CD4-positive, alpha-beta T cell treated with Interleukin-2 at 100 ng/mL for 4 hours (primary cell): ENCODE measurements around the gene ABCG8.
A peak's percentile ranks its signal among the peaks of the same experiment; 100 is the strongest.

Experiments used
- DNase-seq: peaks from one replicate; pipeline ENCODE4 v3.0.0-alpha.2; 2020; ENCODE audit warnings: low spot score

Gene ABCG8

GRCh38 chr2:43925431-43925830 is 86.7 kb downstream of the ABCG8 start:
- no peak for DNase-seq

GRCh38 chr2:43927442-43927841 is 88.7 kb downstream of the ABCG8 start:
- peak; percentile 2 for DNase-seq

GRCh38 chr2:43931293-43931692 is 92.5 kb downstream of the ABCG8 start:
- DNase-seq, result no peak
